LNCaP clone FGC (cell line): Measurements from ENCODE around the gene FAM120AOS.

Experiments used
- DNase-seq: peaks from one replicate; pipeline ENCODE4 v3.0.0-alpha.2; 2011; ENCODE audit warnings: low read depth
- H3K4me3 ChIP-seq: 2 replicates; pipeline ENCODE4 v1.5.1; 2011; ENCODE audit warnings: mild to moderate bottlenecking, low read depth, low read length, control low read depth
- TF ChIP-seq, protein P1 (sequence below): IDR thresholded peaks from 2 replicates; pipeline ENCODE4 v1.5.1; 2012; ENCODE audit warnings: mild to moderate bottlenecking; ENCODE audit not compliant: control insufficient read depth, insufficient read depth; ENCODE audit errors: extremely low read depth

The FAM120AOS gene

DNA sequence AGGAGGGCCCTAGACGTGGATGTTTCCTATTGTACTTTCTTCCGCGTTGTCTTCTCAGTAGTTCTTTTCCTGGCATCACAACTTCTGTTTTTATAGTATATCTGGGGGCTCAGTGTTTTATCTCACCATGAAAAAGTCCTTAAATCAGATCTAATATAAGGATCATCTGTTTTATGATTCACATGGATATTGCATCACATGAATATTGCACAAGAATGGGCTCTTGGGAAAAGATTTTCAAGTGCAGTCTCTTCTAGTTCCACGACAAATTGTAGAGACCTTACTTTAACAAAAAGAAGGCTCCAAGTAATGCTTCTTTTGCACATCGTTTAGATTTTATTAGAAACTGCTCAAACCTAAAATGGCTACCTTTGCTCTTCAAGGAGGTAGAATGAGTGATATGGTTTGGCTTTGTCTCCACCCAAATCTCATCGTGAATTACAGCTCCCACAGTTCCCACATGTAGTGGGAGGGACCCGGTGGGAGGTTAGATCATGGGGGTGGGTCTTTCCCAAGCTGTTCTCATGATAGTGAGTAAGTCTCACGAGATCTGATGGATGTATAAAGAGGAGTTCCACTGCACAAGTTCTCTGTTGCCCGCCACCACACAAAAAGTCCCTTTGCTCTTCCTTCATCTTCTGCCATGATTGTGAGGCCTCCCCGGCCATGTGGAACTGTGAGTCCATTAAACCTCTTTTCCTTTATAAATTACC is 55.6 kb downstream of the FAM120AOS start:
- H3K4me3 ChIP-seq: no peak overlapping the region
- TF ChIP-seq, protein P1, sequence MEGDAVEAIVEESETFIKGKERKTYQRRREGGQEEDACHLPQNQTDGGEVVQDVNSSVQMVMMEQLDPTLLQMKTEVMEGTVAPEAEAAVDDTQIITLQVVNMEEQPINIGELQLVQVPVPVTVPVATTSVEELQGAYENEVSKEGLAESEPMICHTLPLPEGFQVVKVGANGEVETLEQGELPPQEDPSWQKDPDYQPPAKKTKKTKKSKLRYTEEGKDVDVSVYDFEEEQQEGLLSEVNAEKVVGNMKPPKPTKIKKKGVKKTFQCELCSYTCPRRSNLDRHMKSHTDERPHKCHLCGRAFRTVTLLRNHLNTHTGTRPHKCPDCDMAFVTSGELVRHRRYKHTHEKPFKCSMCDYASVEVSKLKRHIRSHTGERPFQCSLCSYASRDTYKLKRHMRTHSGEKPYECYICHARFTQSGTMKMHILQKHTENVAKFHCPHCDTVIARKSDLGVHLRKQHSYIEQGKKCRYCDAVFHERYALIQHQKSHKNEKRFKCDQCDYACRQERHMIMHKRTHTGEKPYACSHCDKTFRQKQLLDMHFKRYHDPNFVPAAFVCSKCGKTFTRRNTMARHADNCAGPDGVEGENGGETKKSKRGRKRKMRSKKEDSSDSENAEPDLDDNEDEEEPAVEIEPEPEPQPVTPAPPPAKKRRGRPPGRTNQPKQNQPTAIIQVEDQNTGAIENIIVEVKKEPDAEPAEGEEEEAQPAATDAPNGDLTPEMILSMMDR: no peak
- DNase-seq: no peak
